SK-N-SH treated with all-trans-retinoic acid at 6 μM for 48 hours (cell line): Measurements from ENCODE around the gene STMN3.

ENCODE experiments used
- ATAC-seq: fragments of 200-7000 bp; cut with Tn5 transposase; 3 replicates; pipeline ENCODE4 v1.9.1; 2020; ENCODE audit warnings: mild to moderate bottlenecking, moderate library complexity
- ARNTL ChIP-seq: fragments of 450-650 bp; formaldehyde crosslinking; IDR thresholded peaks from 2 replicates; pipeline ENCODE4 v1.5.0; 2020; ENCODE audit warnings: low read depth, mild to moderate bottlenecking, moderate library complexity, borderline replicate concordance
- BACH2 ChIP-seq: fragments of 250-450 bp; sonication (Bioruptor Pico); IDR thresholded peaks from 2 replicates; pipeline ENCODE4 v1.9.0; 2021; ENCODE audit warnings: mild to moderate bottlenecking, borderline replicate concordance
- CREB5 ChIP-seq: fragments of 250-450 bp; sonication (Bioruptor Pico); IDR thresholded peaks from 2 replicates; pipeline ENCODE4 v1.5.1; 2020; ENCODE audit warnings: low read depth, mild to moderate bottlenecking, moderate library complexity
- CSDC2 ChIP-seq: fragments of 250-450 bp; sonication (Bioruptor Pico); IDR thresholded peaks from 2 replicates; pipeline ENCODE4 v1.5.0; 2020; ENCODE audit warnings: mild to moderate bottlenecking, moderate library complexity
- CSRNP3 ChIP-seq: fragments of 250-450 bp; sonication (Bioruptor Pico); IDR thresholded peaks from 2 replicates; pipeline ENCODE4 v1.5.1; 2021; ENCODE audit warnings: mild to moderate bottlenecking, moderate library complexity
- ESRRG ChIP-seq: fragments of 250-450 bp; sonication (Bioruptor Pico); IDR thresholded peaks from 2 replicates; pipeline ENCODE4 v1.6.1; 2021; ENCODE audit warnings: mild to moderate bottlenecking
- ISL1 ChIP-seq: fragments of 250-450 bp; sonication (Bioruptor Pico); IDR thresholded peaks from 2 replicates; pipeline ENCODE4 v2.1.2; 2022; ENCODE audit warnings: mild to moderate bottlenecking, moderate library complexity
- OSR1 ChIP-seq: fragments of 250-450 bp; sonication (Bioruptor Pico); IDR thresholded peaks from 2 replicates; pipeline ENCODE4 v1.8.0; 2022; ENCODE audit warnings: moderate library complexity, mild to moderate bottlenecking, inconsistent platforms
- PATZ1 ChIP-seq: fragments of 250-450 bp; sonication (Bioruptor Pico); IDR thresholded peaks from 2 replicates; pipeline ENCODE4 v1.8.0; 2020; ENCODE audit warnings: mild to moderate bottlenecking, moderate library complexity, borderline replicate concordance
- POU6F1 ChIP-seq: fragments of 250-450 bp; sonication (Bioruptor Pico); IDR thresholded peaks from 2 replicates; pipeline ENCODE4 v1.8.0; 2021; ENCODE audit warnings: low read depth, mild to moderate bottlenecking, moderate library complexity, borderline replicate concordance
- RARB ChIP-seq: fragments of 250-450 bp; sonication (Bioruptor Pico); IDR thresholded peaks from 2 replicates; pipeline ENCODE4 v1.8.0; 2021; ENCODE audit warnings: mild to moderate bottlenecking, moderate library complexity
- TCF4 ChIP-seq: fragments of 250-450 bp; sonication (Bioruptor Pico); IDR thresholded peaks from 2 replicates; pipeline ENCODE4 v1.8.0; 2021; ENCODE audit warnings: mild to moderate bottlenecking, moderate library complexity, borderline replicate concordance
- TOX ChIP-seq: fragments of 250-450 bp; sonication (Bioruptor Pico); IDR thresholded peaks from 2 replicates; pipeline ENCODE4 v1.8.0; 2021; ENCODE audit warnings: mild to moderate bottlenecking, moderate library complexity, borderline replicate concordance
- TSHZ2 ChIP-seq: fragments of 250-450 bp; sonication (Bioruptor Pico); IDR thresholded peaks from 2 replicates; pipeline ENCODE4 v1.5.0; 2020; ENCODE audit warnings: mild to moderate bottlenecking, moderate library complexity
- ZC3H10 ChIP-seq: fragments of 250-450 bp; sonication (Bioruptor Pico); IDR thresholded peaks from 2 replicates; pipeline ENCODE4 v1.5.1; 2021; ENCODE audit warnings: mild to moderate bottlenecking, moderate library complexity
- ZFP3 ChIP-seq: fragments of 250-450 bp; sonication (Bioruptor Pico); IDR thresholded peaks from 2 replicates; pipeline ENCODE4 v1.5.0; 2020; ENCODE audit warnings: mild to moderate bottlenecking, moderate library complexity
- ZFP30 ChIP-seq: fragments of 450-650 bp; formaldehyde crosslinking; IDR thresholded peaks from 2 replicates; pipeline ENCODE4 v1.5.0; 2022; ENCODE audit warnings: mild to moderate bottlenecking, moderate library complexity
- ZNF565 ChIP-seq: fragments of 450-650 bp; formaldehyde crosslinking; conservative IDR thresholded peaks from 2 replicates; pipeline ENCODE4 v1.5.0; 2020; ENCODE audit warnings: low read depth, mild to moderate bottlenecking, moderate library complexity
- ZNF70 ChIP-seq: fragments of 450-650 bp; formaldehyde crosslinking; IDR thresholded peaks from 2 replicates; pipeline ENCODE4 v1.5.0; 2020; ENCODE audit warnings: mild to moderate bottlenecking, moderate library complexity
- ZNF8 ChIP-seq: fragments of 450-650 bp; formaldehyde crosslinking; IDR thresholded peaks from 2 replicates; pipeline ENCODE4 v1.5.0; 2020; ENCODE audit warnings: mild to moderate bottlenecking, moderate library complexity

Gene STMN3

GRCh38 chr20:63695424-63696305 lies 42.4 kb upstream of the STMN3 start:
- TF ChIP-seq ZFP30 (CRISPR knock-in tag), result no peak
- TF ChIP-seq ZNF8 (CRISPR knock-in tag), result no peak
- no peak for TF ChIP-seq OSR1 (CRISPR knock-in tag)
- no peak for TF ChIP-seq RARB (CRISPR knock-in tag)
- no peak for TF ChIP-seq ESRRG (CRISPR knock-in tag)
- no peak for TF ChIP-seq BACH2 (CRISPR knock-in tag)
- no peak for TF ChIP-seq PATZ1
- ATAC-seq, result no peak

GRCh38 chr20:63694584-63695423 lies 41.6 kb upstream of the STMN3 start:
- no peak for TF ChIP-seq ARNTL
- no peak for TF ChIP-seq CREB5
- no peak for TF ChIP-seq CSRNP3 (CRISPR knock-in tag)
- TF ChIP-seq OSR1 (CRISPR knock-in tag), result no peak
- TF ChIP-seq CSDC2 (CRISPR knock-in tag), result no peak
- TF ChIP-seq TOX (CRISPR knock-in tag), result no peak
- no peak for ATAC-seq

- ATAC-seq, result no peak
- TF ChIP-seq ZFP3 (CRISPR knock-in tag) (no peak), RARB (CRISPR knock-in tag) (no peak), ISL1 (CRISPR knock-in tag) (no peak), POU6F1 (CRISPR knock-in tag) (no peak), BACH2 (CRISPR knock-in tag) (no peak), ZNF565 (CRISPR knock-in tag) (no peak), TOX (CRISPR knock-in tag) (no peak), ZNF70 (CRISPR knock-in tag) (no peak), PATZ1 (no peak), ARNTL (no peak), ZFP30 (CRISPR knock-in tag) (no peak), ZC3H10 (no peak), ESRRG (CRISPR knock-in tag) (no peak), TSHZ2 (no peak), TCF4 (CRISPR knock-in tag) (no peak), OSR1 (CRISPR knock-in tag) (no peak), CSDC2 (CRISPR knock-in tag) (no peak), CSRNP3 (CRISPR knock-in tag) (no peak), ZNF8 (CRISPR knock-in tag) (no peak)
These were observed 40.7 kb upstream of the STMN3 start for GRCh38 chr20:63693733-63694583.
